Parathyroid adenoma (tissue), 2 donors: ENCODE results near the gene PCDHGA2.
"Not testable (repeated sequence)": the region's sequence is repeated elsewhere in the genome, so short reads cannot be mapped to it uniquely, and the experiment has no call there.

Experiments
- H2AFZ ChIP-seq: fragments of 300-600 bp; sonication (generic); one replicate; pipeline ENCODE4 v1.7.0; 2017; ENCODE audit warnings: antibody characterized with exemption, mild to moderate bottlenecking
- H3K27ac ChIP-seq: fragments of 300-600 bp; sonication (generic); one replicate; pipeline ENCODE4 v1.7.0; 2017
- H3K27me3 ChIP-seq: fragments of 300-600 bp; sonication (generic); one replicate; pipeline ENCODE4 v1.7.0; 2017; ENCODE audit warnings: low read length; ENCODE audit not compliant: control insufficient read depth, insufficient read depth
- H3K36me3 ChIP-seq: fragments of 300-600 bp; sonication (generic); one replicate; pipeline ENCODE4 v1.7.0; 2017; ENCODE audit warnings: low read length; ENCODE audit not compliant: control insufficient read depth, insufficient read depth
- H3K4me1 ChIP-seq: fragments of 300-600 bp; sonication (generic); one replicate; pipeline ENCODE4 v1.7.0; 2017; ENCODE audit warnings: control low read depth
- H3K4me2 ChIP-seq: fragments of 300-600 bp; sonication (generic); one replicate; pipeline ENCODE4 v1.7.0; 2017; ENCODE audit warnings: low read length
- H3K4me3 ChIP-seq: fragments of 300-600 bp; sonication (generic); one replicate; pipeline ENCODE4 v1.7.0; 2017; ENCODE audit warnings: low read depth, low read length
- H3K79me2 ChIP-seq: fragments of 300-600 bp; sonication (generic); one replicate; pipeline ENCODE4 v1.7.0; 2017; ENCODE audit warnings: control low read depth
- H3K9ac ChIP-seq: fragments of 300-600 bp; sonication (generic); one replicate; pipeline ENCODE4 v1.7.0; 2017; ENCODE audit warnings: mild to moderate bottlenecking
- H3K9me3 ChIP-seq: fragments of 300-600 bp; sonication (generic); one replicate; pipeline ENCODE4 v1.7.0; 2017; ENCODE audit warnings: low read length; ENCODE audit not compliant: control insufficient read depth
- TF ChIP-seq, protein P1 (sequence below): fragments of 300-600 bp; sonication (generic); IDR thresholded peaks from one replicate; pipeline ENCODE4 v1.7.0; 2017; ENCODE audit warnings: antibody characterized with exemption, mild to moderate bottlenecking
- donor health status: primary hyperparathyroidism.

The PCDHGA2 gene

DNA sequence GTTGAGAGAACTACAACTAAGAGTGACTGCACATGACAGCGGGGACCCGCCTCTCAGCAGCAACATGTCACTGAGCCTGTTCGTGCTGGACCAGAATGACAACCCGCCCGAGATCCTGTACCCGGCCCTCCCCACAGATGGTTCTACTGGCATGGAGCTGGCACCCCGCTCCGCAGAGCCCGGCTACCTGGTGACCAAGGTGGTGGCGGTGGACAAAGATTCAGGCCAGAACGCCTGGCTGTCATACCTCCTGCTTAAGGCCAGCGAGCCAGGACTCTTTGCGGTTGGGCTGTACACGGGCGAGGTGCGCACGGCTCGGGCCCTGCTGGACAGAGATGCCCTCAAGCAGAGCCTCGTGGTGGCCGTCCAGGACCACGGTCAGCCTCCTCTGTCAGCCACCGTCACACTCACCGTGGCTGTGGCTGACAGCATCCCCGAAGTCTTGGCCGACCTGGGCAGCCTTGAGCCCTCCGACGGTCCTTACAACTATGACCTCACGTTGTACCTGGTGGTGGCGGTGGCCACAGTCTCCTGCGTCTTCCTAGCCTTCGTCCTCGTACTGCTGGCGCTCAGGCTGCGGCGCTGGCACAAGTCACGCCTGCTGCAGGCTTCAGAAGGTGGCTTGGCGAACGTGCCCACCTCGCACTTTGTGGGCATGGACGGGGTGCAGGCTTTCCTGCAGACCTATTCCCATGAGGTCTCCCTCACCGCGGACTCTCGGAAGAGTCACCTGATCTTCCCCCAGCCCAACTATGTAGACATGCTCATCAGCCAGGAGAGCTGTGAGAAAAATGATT lies 46.1 kb downstream of the PCDHGA2 start:
- Histone ChIP-seq H3K27me3 (no peaks in the 10 kb centered on the region), H3K4me1 (no peaks in the 10 kb centered on the region), H3K9me3 (no peaks in the 10 kb centered on the region), H3K36me3 (no peaks in the 10 kb centered on the region), H2AFZ (no peak overlapping the region), H3K4me2 (no peak overlapping the region), H3K27ac (no peak overlapping the region), H3K9ac (no peak overlapping the region), H3K4me3 (no peak overlapping the region), H3K79me2 (no peaks in the 10 kb centered on the region)
- TF ChIP-seq, protein P1, sequence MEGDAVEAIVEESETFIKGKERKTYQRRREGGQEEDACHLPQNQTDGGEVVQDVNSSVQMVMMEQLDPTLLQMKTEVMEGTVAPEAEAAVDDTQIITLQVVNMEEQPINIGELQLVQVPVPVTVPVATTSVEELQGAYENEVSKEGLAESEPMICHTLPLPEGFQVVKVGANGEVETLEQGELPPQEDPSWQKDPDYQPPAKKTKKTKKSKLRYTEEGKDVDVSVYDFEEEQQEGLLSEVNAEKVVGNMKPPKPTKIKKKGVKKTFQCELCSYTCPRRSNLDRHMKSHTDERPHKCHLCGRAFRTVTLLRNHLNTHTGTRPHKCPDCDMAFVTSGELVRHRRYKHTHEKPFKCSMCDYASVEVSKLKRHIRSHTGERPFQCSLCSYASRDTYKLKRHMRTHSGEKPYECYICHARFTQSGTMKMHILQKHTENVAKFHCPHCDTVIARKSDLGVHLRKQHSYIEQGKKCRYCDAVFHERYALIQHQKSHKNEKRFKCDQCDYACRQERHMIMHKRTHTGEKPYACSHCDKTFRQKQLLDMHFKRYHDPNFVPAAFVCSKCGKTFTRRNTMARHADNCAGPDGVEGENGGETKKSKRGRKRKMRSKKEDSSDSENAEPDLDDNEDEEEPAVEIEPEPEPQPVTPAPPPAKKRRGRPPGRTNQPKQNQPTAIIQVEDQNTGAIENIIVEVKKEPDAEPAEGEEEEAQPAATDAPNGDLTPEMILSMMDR = no peak

- not testable (repeated sequence) for H3K4me2 ChIP-seq, H3K4me3 ChIP-seq, H3K36me3 ChIP-seq, H3K27me3 ChIP-seq, H3K79me2 ChIP-seq, H3K9me3 ChIP-seq, H3K9ac ChIP-seq, H2AFZ ChIP-seq, H3K4me1 ChIP-seq, H3K27ac ChIP-seq
- TF ChIP-seq, protein P1 = peak; percentile 43
Measured at GRCh38 chr5:141387557-141388311, 49.2 kb downstream of the PCDHGA2 start, which contains the start of gene PCDHGB4. TSS of gene PCDHGB4 (plus strand) at chr5:141387698. CDS start at chr5:141387885, 187 bp downstream.

GRCh38 chr5:141388661-141389060 lies 50.1 kb downstream of the PCDHGA2 start:
- H3K9ac ChIP-seq = no peak overlapping the region
- H2AFZ ChIP-seq = no peak overlapping the region
- H3K36me3 ChIP-seq = peaks cover 3% of the 10 kb centered on the region
- H3K27me3 ChIP-seq = no peaks in the 10 kb centered on the region
- H3K4me1 ChIP-seq = no peaks in the 10 kb centered on the region
- no peaks in the 10 kb centered on the region for H3K9me3 ChIP-seq
- H3K4me2 ChIP-seq = no peak overlapping the region
- no peaks in the 10 kb centered on the region for H3K79me2 ChIP-seq
- TF ChIP-seq, protein P1 = no peak
- no peak overlapping the region for H3K27ac ChIP-seq
- no peak overlapping the region for H3K4me3 ChIP-seq

DNA sequence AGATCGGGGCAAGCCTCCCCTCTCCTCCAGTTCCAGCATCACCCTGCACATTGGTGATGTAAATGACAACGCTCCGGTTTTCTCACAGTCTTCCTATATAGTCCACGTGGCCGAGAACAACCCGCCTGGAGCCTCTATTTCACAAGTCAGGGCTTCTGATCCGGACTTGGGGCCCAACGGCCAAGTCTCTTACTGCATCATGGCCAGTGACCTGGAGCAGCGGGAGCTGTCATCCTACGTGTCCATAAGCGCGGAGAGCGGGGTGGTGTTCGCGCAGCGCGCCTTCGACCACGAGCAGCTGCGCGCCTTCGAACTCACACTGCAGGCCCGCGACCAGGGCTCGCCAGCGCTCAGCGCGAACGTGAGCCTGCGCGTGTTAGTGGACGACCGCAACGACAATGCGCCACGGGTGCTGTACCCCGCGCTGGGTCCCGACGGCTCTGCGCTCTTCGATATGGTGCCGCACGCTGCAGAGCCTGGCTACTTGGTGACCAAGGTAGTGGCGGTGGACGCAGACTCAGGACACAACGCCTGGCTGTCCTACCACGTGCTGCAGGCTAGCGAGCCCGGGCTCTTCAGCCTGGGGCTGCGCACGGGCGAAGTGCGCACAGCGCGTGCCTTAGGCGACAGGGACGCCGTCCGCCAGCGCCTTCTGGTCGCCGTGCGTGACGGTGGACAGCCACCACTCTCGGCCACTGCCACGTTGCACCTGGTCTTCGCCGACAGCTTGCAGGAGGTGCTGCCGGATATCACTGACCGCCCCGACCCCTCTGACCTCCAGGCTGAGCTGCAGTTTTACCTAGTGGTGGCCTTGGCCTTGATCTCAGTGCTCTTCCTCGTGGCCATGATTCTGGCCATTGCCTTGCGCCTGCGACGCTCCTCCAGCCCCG lies 50.8 kb downstream of the PCDHGA2 start:
- Histone ChIP-seq H3K27ac (no peak overlapping the region), H3K79me2 (no peaks in the 10 kb centered on the region), H3K4me3 (no peak overlapping the region), H3K4me1 (no peaks in the 10 kb centered on the region), H3K9ac (no peak overlapping the region), H2AFZ (no peak overlapping the region), H3K27me3 (no peaks in the 10 kb centered on the region), H3K36me3 (peaks cover 3% of the 10 kb centered on the region), H3K9me3 (no peaks in the 10 kb centered on the region), H3K4me2 (no peak overlapping the region)
- TF ChIP-seq, protein P1 = no peak
